Esophagus mucosa (tissue), 1 donor: Measurements from ENCODE around the gene KCNIP2. TPM values are rescaled to one million over a fixed set of nuclear protein-coding genes. Genes with fewer than 3 reads are reported as not detected.

Experiments used
- ATAC-seq: fragments of 200-7000 bp; cut with Tn5 transposase; one replicate; pipeline ENCODE4 v1.9.1; 2020
- total RNA-seq: library from RNA; stranded (reverse); gene quantifications from one replicate; pipeline ENCODE4 v1.2.4, GENCODE V29; 2023
- donor health status: DM: yes; HTN: yes; CAD: no.

Gene KCNIP2
- total RNA-seq, 1 donor from 2014 or later, result 0.84 TPM

GRCh38 chr10:101781984-101782810, 61.4 kb downstream of the KCNIP2 start:
- no peak for ATAC-seq

GRCh38 chr10:101781655-101781983, 62.0 kb downstream of the KCNIP2 start:
- ATAC-seq, result no peak

- ATAC-seq, result peak; percentile 56
Observed at GRCh38 chr10:101780818-101781654, 62.6 kb downstream of the KCNIP2 start.

- no peak for ATAC-seq
Observed at GRCh38 chr10:101780187-101780817, 63.3 kb downstream of the KCNIP2 start.

- ATAC-seq, result peak; percentile 57
Observed at GRCh38 chr10:101779544-101780186, 63.9 kb downstream of the KCNIP2 start.

GRCh38 chr10:101778781-101779543, 64.6 kb downstream of the KCNIP2 start:
- peak; percentile 3 for ATAC-seq

- no peak for ATAC-seq
Observed at GRCh38 chr10:101778151-101778780, 65.3 kb downstream of the KCNIP2 start.

- no peak for ATAC-seq
Observed at GRCh38 chr10:101777619-101778145, 65.9 kb downstream of the KCNIP2 start.

GRCh38 chr10:101776161-101776817, 67.3 kb downstream of the KCNIP2 start:
- no peak for ATAC-seq

Other genes starting within 250 kb of the KCNIP2 start
- gene FBXW4, start 148.6 kb downstream of the KCNIP2 start, total RNA-seq, result 37.1 TPM
- gene FGF8, start 67.7 kb downstream of the KCNIP2 start, total RNA-seq, result not detected
- gene NPM3, start 60.4 kb downstream of the KCNIP2 start, total RNA-seq, result 70.2 TPM
- gene OGA, start 25.4 kb downstream of the KCNIP2 start, total RNA-seq, result 54.4 TPM
- gene ARMH3, start 212.4 kb upstream of the KCNIP2 start, total RNA-seq, result 21.7 TPM
- gene HPS6, start 221.5 kb upstream of the KCNIP2 start, total RNA-seq, result 14.2 TPM